Esophagus muscularis mucosa (tissue), 3 donors: Measurements from ENCODE around the gene INO80B.

Experiments used
- POLR2AphosphoS5 ChIP-seq, 2 donors: sonication (generic); formaldehyde crosslinking; IDR thresholded peaks; one replicate each; pipeline ENCODE4 v1.6.1; 2017; ENCODE audit warnings: antibody characterized with exemption in 2 of 2
- TF ChIP-seq, protein P1 (sequence below), 3 experiments: fragments of 200-600 bp in 2 of 3; fragments of 450-650 bp in 1 of 3; sonication (generic) in 2 of 3; IDR thresholded peaks; one replicate each; pipeline ENCODE4 v1.5.1; 2017 to 2019; ENCODE audit warnings: antibody characterized with exemption in 3 of 3, mild to moderate bottlenecking in 2 of 3, moderate library complexity in 1 of 3

DNA sequence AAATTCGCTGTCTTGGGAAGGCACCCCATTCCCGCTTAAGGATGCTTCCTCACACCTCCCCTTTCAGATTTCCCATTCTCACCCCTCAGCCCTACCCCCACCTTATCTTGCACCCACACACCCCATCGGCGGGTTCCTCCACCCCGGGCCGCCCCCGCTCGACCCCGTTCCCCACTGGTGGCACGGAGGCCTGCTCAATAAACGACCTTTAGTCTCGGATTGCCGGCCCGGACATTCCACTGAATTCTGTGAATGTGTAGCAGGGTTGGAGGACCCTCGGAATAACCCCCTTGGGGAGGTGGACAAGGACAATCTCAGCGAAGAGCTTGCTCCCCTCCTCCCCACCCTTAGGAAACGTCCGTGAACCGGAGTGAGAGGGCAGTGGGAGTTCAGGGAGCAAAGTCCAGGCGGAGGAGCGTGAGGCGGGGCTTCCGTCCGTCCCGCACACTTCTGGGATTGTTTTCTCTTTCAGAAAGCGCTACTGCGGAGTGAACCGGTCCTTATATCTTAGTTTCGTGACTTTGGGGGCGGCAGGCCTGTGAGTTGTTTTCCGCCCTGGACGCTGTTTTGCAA is 47.3 kb downstream of the INO80B start:
- TF ChIP-seq, protein P1, sequence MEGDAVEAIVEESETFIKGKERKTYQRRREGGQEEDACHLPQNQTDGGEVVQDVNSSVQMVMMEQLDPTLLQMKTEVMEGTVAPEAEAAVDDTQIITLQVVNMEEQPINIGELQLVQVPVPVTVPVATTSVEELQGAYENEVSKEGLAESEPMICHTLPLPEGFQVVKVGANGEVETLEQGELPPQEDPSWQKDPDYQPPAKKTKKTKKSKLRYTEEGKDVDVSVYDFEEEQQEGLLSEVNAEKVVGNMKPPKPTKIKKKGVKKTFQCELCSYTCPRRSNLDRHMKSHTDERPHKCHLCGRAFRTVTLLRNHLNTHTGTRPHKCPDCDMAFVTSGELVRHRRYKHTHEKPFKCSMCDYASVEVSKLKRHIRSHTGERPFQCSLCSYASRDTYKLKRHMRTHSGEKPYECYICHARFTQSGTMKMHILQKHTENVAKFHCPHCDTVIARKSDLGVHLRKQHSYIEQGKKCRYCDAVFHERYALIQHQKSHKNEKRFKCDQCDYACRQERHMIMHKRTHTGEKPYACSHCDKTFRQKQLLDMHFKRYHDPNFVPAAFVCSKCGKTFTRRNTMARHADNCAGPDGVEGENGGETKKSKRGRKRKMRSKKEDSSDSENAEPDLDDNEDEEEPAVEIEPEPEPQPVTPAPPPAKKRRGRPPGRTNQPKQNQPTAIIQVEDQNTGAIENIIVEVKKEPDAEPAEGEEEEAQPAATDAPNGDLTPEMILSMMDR (IDR thresholded peaks at IDR 0.05) = no peak
- TF ChIP-seq POLR2AphosphoS5 (IDR thresholded peaks at IDR 0.05) = no peak
